ENCODE data around the gene IL17REL.

IL17REL gene

DNA sequence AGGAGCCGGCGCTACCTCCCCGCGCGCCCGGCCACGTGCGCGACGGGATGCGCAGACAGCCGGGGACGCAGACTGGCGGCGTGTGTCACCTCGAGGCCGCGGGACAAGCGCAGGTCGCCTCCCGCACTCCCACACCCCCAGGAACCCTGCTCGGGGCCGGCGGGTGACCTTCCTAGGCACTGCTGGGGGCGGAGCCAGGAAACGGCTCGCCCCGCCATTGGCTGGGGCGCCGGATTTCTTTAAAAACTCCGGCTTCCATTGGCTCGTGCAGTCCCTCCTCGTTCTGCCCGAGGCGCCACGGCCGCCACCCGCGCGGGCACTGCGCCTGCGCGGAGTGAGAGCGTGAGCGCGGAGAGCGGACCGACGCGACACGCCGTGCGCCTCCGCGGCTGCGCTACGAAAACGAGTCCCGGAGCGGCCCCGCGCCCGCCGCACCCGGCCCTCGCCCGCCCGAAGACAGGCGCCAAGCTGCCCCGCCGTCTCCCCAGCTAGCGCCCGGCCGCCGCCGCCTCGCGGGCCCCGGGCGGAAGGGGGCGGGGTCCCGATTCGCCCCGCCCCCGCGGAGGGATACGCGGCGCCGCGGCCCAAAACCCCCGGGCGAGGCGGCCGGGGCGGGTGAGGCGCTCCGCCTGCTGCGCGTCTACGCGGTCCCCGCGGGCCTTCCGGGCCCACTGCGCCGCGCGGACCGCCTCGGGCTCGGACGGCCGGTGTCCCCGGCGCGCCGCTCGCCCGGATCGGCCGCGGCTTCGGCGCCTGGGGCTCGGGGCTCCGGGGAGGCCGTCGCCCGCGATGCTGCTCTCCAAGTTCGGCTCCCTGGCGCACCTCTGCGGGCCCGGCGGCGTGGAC, 52.2 kb downstream of the IL17REL start, which contains the start of gene PIM3:
Gene PIM3, plus strand, starts transcription at position 614 of the 846 bp plus-strand sequence. Its CDS starts 176 bp downstream, at position 790.
- H3K27ac ChIP-seq (ENCODE audit: low read depth in 2 of 2, low read length in 2 of 2) = peak within 1 kb of the TSS; percentile 94 to 97
- H3K9ac ChIP-seq (ENCODE audit: low read depth in 1 of 2, low read length in 2 of 2) = peak within 1 kb of the TSS; percentile 88 to 92
- H3K4me3 ChIP-seq (ENCODE audit: low read length in 2 of 2) = peak within 1 kb of the TSS; percentile 85 to 95
- H3K36me3 ChIP-seq (ENCODE audit: control insufficient read depth in 2 of 2, insufficient read depth in 2 of 2, low read length in 2 of 2) = peaks cover 21 to 26% of the 10 kb centered on the region in 2 donors
- no peaks in the 10 kb centered on the region for H3K9me3 ChIP-seq (ENCODE audit: control insufficient read depth in 2 of 2, low read length in 2 of 2)
- H3K4me1 ChIP-seq (ENCODE audit: control insufficient read depth in 2 of 2, insufficient read depth in 2 of 2, low read length in 2 of 2) = peaks cover 30 to 39% of the 10 kb centered on the region in 2 donors
- no peaks in the 10 kb centered on the region for H3K27me3 ChIP-seq (ENCODE audit: control insufficient read depth in 2 of 2, insufficient read depth in 2 of 2, low read length in 2 of 2)

DNA sequence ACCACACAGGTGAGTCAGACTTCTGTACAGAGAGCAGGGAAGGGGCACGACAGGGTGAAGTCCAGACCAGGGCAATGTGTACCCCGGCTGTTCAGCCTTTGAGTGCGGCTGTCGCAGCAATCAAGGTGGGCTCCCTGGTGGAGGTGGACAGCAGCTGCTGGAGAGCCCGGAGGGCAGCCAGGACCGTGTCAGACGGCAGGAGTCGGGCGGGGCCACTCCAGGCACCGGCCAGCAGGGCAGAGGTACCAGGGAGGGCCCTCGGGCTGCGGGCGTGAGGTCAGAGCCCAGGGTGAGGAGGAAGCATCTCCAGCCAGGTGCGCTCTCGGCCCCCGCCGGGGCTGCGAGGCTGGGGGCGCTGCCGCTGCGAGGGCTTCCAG, 52.8 kb downstream of the IL17REL start:
- Histone ChIP-seq H3K27ac (ENCODE audit: low read depth in 2 of 2, low read length in 2 of 2) (peak overlapping the region; percentile 94 to 97), H3K4me3 (ENCODE audit: low read length in 2 of 2) (peak overlapping the region; percentile 73 to 82), H3K9ac (ENCODE audit: low read depth in 1 of 2, low read length in 2 of 2) (peak overlapping the region; percentile 88 to 92), H3K27me3 (ENCODE audit: control insufficient read depth in 2 of 2, insufficient read depth in 2 of 2, low read length in 2 of 2) (no peaks in the 10 kb centered on the region), H3K36me3 (ENCODE audit: control insufficient read depth in 2 of 2, insufficient read depth in 2 of 2, low read length in 2 of 2) (peaks cover 21 to 26% of the 10 kb centered on the region in 2 donors), H3K4me1 (ENCODE audit: control insufficient read depth in 2 of 2, insufficient read depth in 2 of 2, low read length in 2 of 2) (peaks cover 30 to 39% of the 10 kb centered on the region in 2 donors), H3K9me3 (ENCODE audit: control insufficient read depth in 2 of 2, low read length in 2 of 2) (no peaks in the 10 kb centered on the region)

DNA sequence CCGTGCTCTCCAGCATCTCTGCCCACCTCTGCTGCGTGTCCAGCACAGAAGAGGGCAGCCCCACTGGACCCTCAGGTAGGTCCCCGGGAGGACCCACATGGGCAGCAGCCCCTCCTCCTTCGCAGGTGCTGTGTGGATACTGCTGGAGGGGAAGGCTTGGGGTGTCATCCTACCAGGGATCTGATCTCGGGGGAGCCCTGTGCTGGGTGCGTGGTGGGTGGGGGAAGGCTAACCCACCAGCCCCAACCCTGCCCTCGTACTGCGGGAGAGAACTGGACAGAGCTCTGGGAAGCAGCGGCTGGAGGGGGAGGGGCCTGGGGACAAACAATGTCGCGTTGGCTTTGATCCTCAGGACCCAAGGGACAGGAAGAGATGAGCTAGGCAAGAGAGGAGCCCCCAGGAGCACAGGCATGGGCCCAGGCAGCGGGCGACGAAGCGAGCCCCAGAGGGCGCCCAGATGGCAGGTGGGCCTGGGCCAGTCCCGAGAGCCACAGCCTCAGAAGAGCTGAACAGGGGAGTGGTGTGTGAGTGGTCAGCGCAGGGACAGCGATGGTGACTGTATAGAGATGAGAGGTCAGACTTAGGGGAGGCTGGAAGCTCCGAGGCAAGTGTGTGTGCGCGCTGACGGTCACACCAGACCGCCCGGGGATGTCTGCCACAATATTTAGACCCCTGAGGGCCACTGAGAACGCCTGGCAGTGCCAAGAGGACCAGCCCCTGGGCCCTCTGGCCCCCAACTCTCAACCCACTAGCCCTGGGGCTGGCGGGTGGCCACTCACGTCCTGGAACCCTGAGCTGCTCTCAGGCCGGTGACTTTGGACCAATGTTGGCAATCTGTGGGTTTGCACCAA, 53.4 kb downstream of the IL17REL start:
- H3K9ac ChIP-seq (ENCODE audit: low read depth in 1 of 2, low read length in 2 of 2) = peak overlapping the region; percentile 88 to 92
- peaks cover 29 to 41% of the 10 kb centered on the region in 2 donors for H3K4me1 ChIP-seq (ENCODE audit: control insufficient read depth in 2 of 2, insufficient read depth in 2 of 2, low read length in 2 of 2)
- H3K4me3 ChIP-seq (ENCODE audit: low read length in 2 of 2) = peak overlapping the region; percentile 73 to 82
- no peaks in the 10 kb centered on the region for H3K27me3 ChIP-seq (ENCODE audit: control insufficient read depth in 2 of 2, insufficient read depth in 2 of 2, low read length in 2 of 2)
- H3K36me3 ChIP-seq (ENCODE audit: control insufficient read depth in 2 of 2, insufficient read depth in 2 of 2, low read length in 2 of 2) = peaks cover 15 to 23% of the 10 kb centered on the region in 2 donors
- H3K9me3 ChIP-seq (ENCODE audit: control insufficient read depth in 2 of 2, low read length in 2 of 2) = no peaks in the 10 kb centered on the region
- peak overlapping the region; percentile 94 to 97 for H3K27ac ChIP-seq (ENCODE audit: low read depth in 2 of 2, low read length in 2 of 2)

- peaks cover 8 to 16% of the 10 kb centered on the region in 2 donors for H3K36me3 ChIP-seq (ENCODE audit: control insufficient read depth in 2 of 2, insufficient read depth in 2 of 2, low read length in 2 of 2)
- H3K4me1 ChIP-seq (ENCODE audit: control insufficient read depth in 2 of 2, insufficient read depth in 2 of 2, low read length in 2 of 2) = peaks cover 23 to 40% of the 10 kb centered on the region in 2 donors
- no peaks in the 10 kb centered on the region for H3K27me3 ChIP-seq (ENCODE audit: control insufficient read depth in 2 of 2, insufficient read depth in 2 of 2, low read length in 2 of 2)
- H3K27ac ChIP-seq (ENCODE audit: low read depth in 2 of 2, low read length in 2 of 2) = no peak overlapping the region
- H3K9ac ChIP-seq (ENCODE audit: low read depth in 1 of 2, low read length in 2 of 2) = peak overlapping the region in 1 of 2 donors; percentile 92
- H3K9me3 ChIP-seq (ENCODE audit: control insufficient read depth in 2 of 2, low read length in 2 of 2) = no peaks in the 10 kb centered on the region
- no peak overlapping the region for H3K4me3 ChIP-seq (ENCODE audit: low read length in 2 of 2)
Observed at GRCh38 chr22:49958366-49958921, 54.1 kb downstream of the IL17REL start.

GRCh38 chr22:49957826-49958365, 54.7 kb downstream of the IL17REL start:
- Histone ChIP-seq H3K4me3 (ENCODE audit: low read length in 2 of 2) (no peak overlapping the region), H3K27me3 (ENCODE audit: control insufficient read depth in 2 of 2, insufficient read depth in 2 of 2, low read length in 2 of 2) (no peaks in the 10 kb centered on the region), H3K27ac (ENCODE audit: low read depth in 2 of 2, low read length in 2 of 2) (no peak overlapping the region), H3K36me3 (ENCODE audit: control insufficient read depth in 2 of 2, insufficient read depth in 2 of 2, low read length in 2 of 2) (peaks cover 2 to 11% of the 10 kb centered on the region in 2 donors), H3K9ac (ENCODE audit: low read depth in 1 of 2, low read length in 2 of 2) (peak overlapping the region in 1 of 2 donors; percentile 92), H3K9me3 (ENCODE audit: control insufficient read depth in 2 of 2, low read length in 2 of 2) (no peaks in the 10 kb centered on the region), H3K4me1 (ENCODE audit: control insufficient read depth in 2 of 2, insufficient read depth in 2 of 2, low read length in 2 of 2) (peaks cover 22 to 37% of the 10 kb centered on the region in 2 donors)

GRCh38 chr22:49956914-49957825, 55.4 kb downstream of the IL17REL start:
- Histone ChIP-seq H3K4me1 (ENCODE audit: control insufficient read depth in 2 of 2, insufficient read depth in 2 of 2, low read length in 2 of 2) (peaks cover 20 to 39% of the 10 kb centered on the region in 2 donors), H3K9ac (ENCODE audit: low read depth in 1 of 2, low read length in 2 of 2) (peak overlapping the region in 1 of 2 donors; percentile 38), H3K36me3 (ENCODE audit: control insufficient read depth in 2 of 2, insufficient read depth in 2 of 2, low read length in 2 of 2) (peaks cover 0 to 6% of the 10 kb centered on the region in 2 donors)

GRCh38 chr22:49956418-49956770, 56.2 kb downstream of the IL17REL start:
- Histone ChIP-seq H3K9ac (ENCODE audit: low read depth in 1 of 2, low read length in 2 of 2) (no peak overlapping the region), H3K27me3 (ENCODE audit: control insufficient read depth in 2 of 2, insufficient read depth in 2 of 2, low read length in 2 of 2) (no peaks in the 10 kb centered on the region), H3K36me3 (ENCODE audit: control insufficient read depth in 2 of 2, insufficient read depth in 2 of 2, low read length in 2 of 2) (peaks cover 0 to under 1% of the 10 kb centered on the region in 2 donors), H3K9me3 (ENCODE audit: control insufficient read depth in 2 of 2, low read length in 2 of 2) (no peaks in the 10 kb centered on the region), H3K27ac (ENCODE audit: low read depth in 2 of 2, low read length in 2 of 2) (no peak overlapping the region), H3K4me1 (ENCODE audit: control insufficient read depth in 2 of 2, insufficient read depth in 2 of 2, low read length in 2 of 2) (peaks cover 28 to 47% of the 10 kb centered on the region in 2 donors), H3K4me3 (ENCODE audit: low read length in 2 of 2) (no peak overlapping the region)

More at GRCh38 chr22:49956914-49957825, 55.4 kb downstream of the IL17REL start:
- H3K4me3 ChIP-seq (ENCODE audit: low read length in 2 of 2) = no peak overlapping the region
- no peaks in the 10 kb centered on the region for H3K9me3 ChIP-seq (ENCODE audit: control insufficient read depth in 2 of 2, low read length in 2 of 2)
- no peak overlapping the region for H3K27ac ChIP-seq (ENCODE audit: low read depth in 2 of 2, low read length in 2 of 2)
- no peaks in the 10 kb centered on the region for H3K27me3 ChIP-seq (ENCODE audit: control insufficient read depth in 2 of 2, insufficient read depth in 2 of 2, low read length in 2 of 2)

- Histone ChIP-seq H3K27me3 (ENCODE audit: control insufficient read depth in 2 of 2, insufficient read depth in 2 of 2, low read length in 2 of 2) (no peaks in the 10 kb centered on the region), H3K9ac (ENCODE audit: low read depth in 1 of 2, low read length in 2 of 2) (no peak overlapping the region), H3K27ac (ENCODE audit: low read depth in 2 of 2, low read length in 2 of 2) (no peak overlapping the region), H3K4me3 (ENCODE audit: low read length in 2 of 2) (no peak overlapping the region), H3K9me3 (ENCODE audit: control insufficient read depth in 2 of 2, low read length in 2 of 2) (no peaks in the 10 kb centered on the region), H3K36me3 (ENCODE audit: control insufficient read depth in 2 of 2, insufficient read depth in 2 of 2, low read length in 2 of 2) (no peaks in the 10 kb centered on the region), H3K4me1 (ENCODE audit: control insufficient read depth in 2 of 2, insufficient read depth in 2 of 2, low read length in 2 of 2) (peaks cover 32 to 51% of the 10 kb centered on the region in 2 donors)
Observed at GRCh38 chr22:49955581-49956417, 56.8 kb downstream of the IL17REL start.

Data from mucosa of rectum (tissue), 2 donors.